HL-60 (cell line): ENCODE results near the gene DPP10.
"Not testable (repeated sequence)": the region's sequence is repeated elsewhere in the genome, so short reads cannot be mapped to it uniquely, and the experiment has no call there.

Experiments
- DNase-seq, 2 experiments: peaks; one replicate each; pipeline ENCODE4 v3.0.0-alpha.2; 2010 to 2020; ENCODE audit warnings: low read depth in 1 of 2, low spot score in 1 of 2
- H3K27ac ChIP-seq: fragments of 250-450 bp; sonication (Bioruptor Pico); replicated peaks from 2 replicates; pipeline ENCODE4 v1.5.1; 2020; ENCODE audit warnings: mild to moderate bottlenecking, moderate library complexity
- H3K27me3 ChIP-seq: fragments of 250-450 bp; sonication (Bioruptor Pico); 2 replicates; pipeline ENCODE4 v1.5.1; 2021; ENCODE audit warnings: mild to moderate bottlenecking, moderate library complexity; ENCODE audit not compliant: insufficient read depth, poor library complexity, severe bottlenecking
- H3K4me3 ChIP-seq: replicated peaks from 2 replicates; pipeline ENCODE4 v1.5.1; 2011; ENCODE audit warnings: mild to moderate bottlenecking, control low read depth, low read length; ENCODE audit not compliant: insufficient read depth
- GABPA ChIP-seq: IDR thresholded peaks from 2 replicates; pipeline ENCODE4 v1.6.1; 2012; ENCODE audit warnings: low read depth
- POLR2AphosphoS5 ChIP-seq: IDR thresholded peaks from 2 replicates; pipeline ENCODE4 v1.6.1; 2012; ENCODE audit warnings: low read depth
- SPI1 ChIP-seq: IDR thresholded peaks from 2 replicates; pipeline ENCODE4 v1.6.1; 2012; ENCODE audit warnings: low read depth, mild to moderate bottlenecking, borderline replicate concordance
- TF ChIP-seq, protein P1 (sequence below): IDR thresholded peaks from 2 replicates; pipeline ENCODE4 v1.6.1; 2012; ENCODE audit warnings: low read depth; ENCODE audit not compliant: insufficient replicate concordance
- TF ChIP-seq, protein P2 (sequence below): IDR thresholded peaks from one replicate; pipeline ENCODE4 v1.5.1; 2011; ENCODE audit warnings: low read length, control low read depth, inconsistent platforms; ENCODE audit not compliant: insufficient read depth

DPP10 gene

DNA sequence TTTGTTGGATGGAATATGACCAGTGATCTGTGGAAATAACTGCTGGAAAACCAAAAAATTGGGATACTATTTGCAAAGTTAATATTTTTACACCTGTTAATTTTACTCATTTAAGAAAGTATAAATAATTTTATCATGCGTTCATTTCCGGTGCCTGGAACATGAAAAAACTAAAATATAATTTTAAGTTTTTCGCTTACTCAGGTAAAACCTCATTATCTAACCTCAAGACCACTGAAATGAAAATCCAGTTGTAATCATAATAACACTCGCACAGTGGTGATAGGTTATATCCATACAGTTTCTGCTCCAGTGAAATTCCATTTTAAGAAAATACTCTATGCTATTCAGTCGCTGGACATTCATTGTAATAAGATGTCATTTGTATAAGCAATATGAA is 517.9 kb downstream of the DPP10 start:
- TF ChIP-seq, protein P1, sequence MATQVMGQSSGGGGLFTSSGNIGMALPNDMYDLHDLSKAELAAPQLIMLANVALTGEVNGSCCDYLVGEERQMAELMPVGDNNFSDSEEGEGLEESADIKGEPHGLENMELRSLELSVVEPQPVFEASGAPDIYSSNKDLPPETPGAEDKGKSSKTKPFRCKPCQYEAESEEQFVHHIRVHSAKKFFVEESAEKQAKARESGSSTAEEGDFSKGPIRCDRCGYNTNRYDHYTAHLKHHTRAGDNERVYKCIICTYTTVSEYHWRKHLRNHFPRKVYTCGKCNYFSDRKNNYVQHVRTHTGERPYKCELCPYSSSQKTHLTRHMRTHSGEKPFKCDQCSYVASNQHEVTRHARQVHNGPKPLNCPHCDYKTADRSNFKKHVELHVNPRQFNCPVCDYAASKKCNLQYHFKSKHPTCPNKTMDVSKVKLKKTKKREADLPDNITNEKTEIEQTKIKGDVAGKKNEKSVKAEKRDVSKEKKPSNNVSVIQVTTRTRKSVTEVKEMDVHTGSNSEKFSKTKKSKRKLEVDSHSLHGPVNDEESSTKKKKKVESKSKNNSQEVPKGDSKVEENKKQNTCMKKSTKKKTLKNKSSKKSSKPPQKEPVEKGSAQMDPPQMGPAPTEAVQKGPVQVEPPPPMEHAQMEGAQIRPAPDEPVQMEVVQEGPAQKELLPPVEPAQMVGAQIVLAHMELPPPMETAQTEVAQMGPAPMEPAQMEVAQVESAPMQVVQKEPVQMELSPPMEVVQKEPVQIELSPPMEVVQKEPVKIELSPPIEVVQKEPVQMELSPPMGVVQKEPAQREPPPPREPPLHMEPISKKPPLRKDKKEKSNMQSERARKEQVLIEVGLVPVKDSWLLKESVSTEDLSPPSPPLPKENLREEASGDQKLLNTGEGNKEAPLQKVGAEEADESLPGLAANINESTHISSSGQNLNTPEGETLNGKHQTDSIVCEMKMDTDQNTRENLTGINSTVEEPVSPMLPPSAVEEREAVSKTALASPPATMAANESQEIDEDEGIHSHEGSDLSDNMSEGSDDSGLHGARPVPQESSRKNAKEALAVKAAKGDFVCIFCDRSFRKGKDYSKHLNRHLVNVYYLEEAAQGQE = no peak
- TF ChIP-seq POLR2AphosphoS5 (no peak), SPI1 (no peak), GABPA (no peak)
- TF ChIP-seq, protein P2, sequence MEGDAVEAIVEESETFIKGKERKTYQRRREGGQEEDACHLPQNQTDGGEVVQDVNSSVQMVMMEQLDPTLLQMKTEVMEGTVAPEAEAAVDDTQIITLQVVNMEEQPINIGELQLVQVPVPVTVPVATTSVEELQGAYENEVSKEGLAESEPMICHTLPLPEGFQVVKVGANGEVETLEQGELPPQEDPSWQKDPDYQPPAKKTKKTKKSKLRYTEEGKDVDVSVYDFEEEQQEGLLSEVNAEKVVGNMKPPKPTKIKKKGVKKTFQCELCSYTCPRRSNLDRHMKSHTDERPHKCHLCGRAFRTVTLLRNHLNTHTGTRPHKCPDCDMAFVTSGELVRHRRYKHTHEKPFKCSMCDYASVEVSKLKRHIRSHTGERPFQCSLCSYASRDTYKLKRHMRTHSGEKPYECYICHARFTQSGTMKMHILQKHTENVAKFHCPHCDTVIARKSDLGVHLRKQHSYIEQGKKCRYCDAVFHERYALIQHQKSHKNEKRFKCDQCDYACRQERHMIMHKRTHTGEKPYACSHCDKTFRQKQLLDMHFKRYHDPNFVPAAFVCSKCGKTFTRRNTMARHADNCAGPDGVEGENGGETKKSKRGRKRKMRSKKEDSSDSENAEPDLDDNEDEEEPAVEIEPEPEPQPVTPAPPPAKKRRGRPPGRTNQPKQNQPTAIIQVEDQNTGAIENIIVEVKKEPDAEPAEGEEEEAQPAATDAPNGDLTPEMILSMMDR = no peak
- H3K4me3 ChIP-seq = no peak overlapping the region
- H3K27ac ChIP-seq = no peak overlapping the region
- DNase-seq = no peak
- no peaks in the 10 kb centered on the region for H3K27me3 ChIP-seq

DNA sequence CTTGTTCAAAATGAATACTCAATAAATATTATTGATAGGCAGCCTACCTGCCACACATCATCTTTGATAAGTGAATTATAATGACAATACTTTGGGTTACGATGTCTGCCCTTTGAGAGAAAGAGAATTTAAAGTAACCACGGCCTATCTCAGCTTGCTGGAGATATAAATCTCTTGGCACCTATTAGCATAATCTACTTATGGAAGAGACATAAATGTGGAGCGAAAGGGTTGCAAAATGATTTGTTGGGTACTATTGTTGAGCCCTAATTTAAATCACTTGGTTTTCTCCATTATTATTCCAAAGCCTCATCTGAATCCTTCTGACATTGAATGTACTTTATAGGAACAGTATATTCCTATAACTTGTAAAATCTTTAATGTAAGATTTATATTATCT is 520.1 kb downstream of the DPP10 start:
- no peak for DNase-seq
- no peak overlapping the region for H3K4me3 ChIP-seq
- TF ChIP-seq, protein P2 = no peak
- TF ChIP-seq POLR2AphosphoS5 (no peak), GABPA (no peak), SPI1 (no peak)
- TF ChIP-seq, protein P1 = no peak

DNA sequence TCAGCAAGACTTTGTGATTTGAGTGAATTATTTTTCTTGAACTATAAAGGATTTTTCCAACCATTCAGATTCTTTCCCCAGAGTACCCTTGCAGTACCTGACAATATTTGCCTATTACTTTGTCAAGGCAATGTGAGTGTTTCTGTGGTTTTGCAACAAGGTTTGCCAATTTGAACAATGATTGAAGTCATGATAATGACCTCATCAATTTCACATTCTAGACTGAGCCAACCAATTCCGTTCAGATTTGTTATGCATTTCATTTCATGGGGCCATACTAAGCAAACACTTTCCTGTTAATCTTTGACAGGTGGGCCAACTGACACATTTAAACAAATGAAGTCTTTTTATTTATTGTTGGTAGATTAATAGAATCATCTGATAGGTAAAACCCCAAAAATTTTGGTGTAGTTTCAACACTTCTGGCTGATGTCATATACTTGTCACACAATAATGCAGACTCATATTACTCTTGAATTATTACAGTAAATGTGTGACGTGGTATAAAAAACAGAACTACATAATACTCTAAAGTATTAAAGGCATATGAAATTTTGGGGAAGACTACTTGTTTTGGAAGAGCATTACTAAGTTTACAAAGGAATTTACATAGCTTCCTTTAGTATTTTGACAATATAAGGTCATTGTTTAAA is 526.4 kb downstream of the DPP10 start:
- no peak overlapping the region for H3K4me3 ChIP-seq
- DNase-seq = no peak
- TF ChIP-seq SPI1 (no peak), GABPA (no peak), POLR2AphosphoS5 (no peak)
- TF ChIP-seq, protein P1 = no peak
- no peak overlapping the region for H3K27ac ChIP-seq
- no peaks in the 10 kb centered on the region for H3K27me3 ChIP-seq

More for the DNA sequence above, 520.1 kb downstream of the DPP10 start:
- H3K27me3 ChIP-seq = no peaks in the 10 kb centered on the region
- H3K27ac ChIP-seq = no peak overlapping the region

DNA sequence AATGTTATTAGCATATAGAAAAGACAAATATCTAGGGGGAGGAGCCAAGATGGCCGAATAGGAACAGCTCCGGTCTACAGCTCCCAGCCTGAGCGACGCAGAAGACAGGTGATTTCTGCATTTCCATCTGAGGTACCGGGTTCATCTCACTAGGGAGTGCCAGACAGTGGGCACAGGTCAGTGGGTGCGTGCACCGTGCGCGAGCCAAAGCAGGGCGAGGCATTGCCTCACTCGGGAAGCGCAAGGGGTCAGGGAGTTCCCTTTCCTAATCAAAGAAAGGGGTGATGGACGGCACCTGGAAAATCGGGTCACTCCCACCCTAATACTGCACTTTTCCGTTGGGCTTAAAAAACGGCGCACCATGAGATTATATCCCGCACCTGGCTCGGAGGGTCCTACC is 561.9 kb downstream of the DPP10 start:
- not testable (repeated sequence) for H3K4me3 ChIP-seq, H3K27ac ChIP-seq, DNase-seq, H3K27me3 ChIP-seq
